DOHH2 (cell line): ENCODE results near the gene ATP10D.

Experiments
- H3F3A ChIP-seq: fragments of 200-600 bp; sonication (generic), shearing (Covaris generic); 2 replicates; pipeline ENCODE4 v1.6.0; 2016; ENCODE audit warnings: antibody characterized with exemption, mild to moderate bottlenecking; ENCODE audit not compliant: control insufficient read depth, insufficient read depth
- H3K27ac ChIP-seq: fragments of 200-600 bp; sonication (generic); 2 replicates; pipeline ENCODE4 v1.5.1; 2014; ENCODE audit warnings: low read depth, mild to moderate bottlenecking, low read length, moderate library complexity
- H3K27me3 ChIP-seq: fragments of 200-600 bp; sonication (generic); 2 replicates; pipeline ENCODE4 v1.6.1; 2014; ENCODE audit warnings: mild to moderate bottlenecking, low read length, mixed read lengths; ENCODE audit not compliant: control insufficient read depth
- H3K36me3 ChIP-seq: fragments of 200-600 bp; sonication (generic); 2 replicates; pipeline ENCODE4 v1.6.1; 2014; ENCODE audit warnings: mild to moderate bottlenecking, low read length, moderate library complexity, mixed read lengths; ENCODE audit not compliant: control insufficient read depth
- H3K4me1 ChIP-seq: fragments of 200-600 bp; sonication (generic); 2 replicates; pipeline ENCODE4 v1.6.1; 2014; ENCODE audit warnings: mild to moderate bottlenecking, low read length, mixed read lengths; ENCODE audit not compliant: control insufficient read depth
- H3K4me2 ChIP-seq: fragments of 200-600 bp; sonication (generic); 2 replicates; pipeline ENCODE4 v1.6.0; 2014; ENCODE audit warnings: mild to moderate bottlenecking, low read length, moderate library complexity
- H3K4me3 ChIP-seq: fragments of 200-600 bp; sonication (generic); 2 replicates; pipeline ENCODE4 v1.5.1; 2014; ENCODE audit warnings: mild to moderate bottlenecking, low read length, mixed read lengths
- H3K79me2 ChIP-seq: fragments of 200-600 bp; sonication (generic); 2 replicates; pipeline ENCODE4 v1.6.1; 2014; ENCODE audit warnings: mild to moderate bottlenecking, low read length, mixed read lengths; ENCODE audit not compliant: control insufficient read depth
- H3K9me2 ChIP-seq: fragments of 200-600 bp; sonication (generic); replicated peaks from 2 replicates; pipeline ENCODE4 v1.6.1; 2014; ENCODE audit warnings: mild to moderate bottlenecking, low read length, mixed read lengths; ENCODE audit not compliant: control insufficient read depth
- H3K9me3 ChIP-seq: fragments of 200-600 bp; sonication (generic); 2 replicates; pipeline ENCODE4 v1.6.1; 2014; ENCODE audit warnings: antibody characterized with exemption, low read length, mixed read lengths; ENCODE audit not compliant: control insufficient read depth, insufficient read depth
- H4K20me1 ChIP-seq: fragments of 200-600 bp; sonication (generic); 2 replicates; pipeline ENCODE4 v1.6.0; 2014; ENCODE audit warnings: low read depth, mild to moderate bottlenecking, antibody characterized with exemption, low read length, moderate library complexity; ENCODE audit not compliant: control insufficient read depth, insufficient read depth
- CTCF ChIP-seq: fragments of 200-600 bp; sonication (generic); IDR thresholded peaks from one replicate; pipeline ENCODE4 v1.5.1; 2014; ENCODE audit warnings: antibody characterized with exemption, mild to moderate bottlenecking, low read depth, low read length; ENCODE audit not compliant: poor library complexity, severe bottlenecking
- EZH2phosphoT487 ChIP-seq: fragments of 200-600 bp; sonication (generic); IDR thresholded peaks from 2 replicates; pipeline ENCODE4 v1.6.1; 2017; ENCODE audit warnings: borderline replicate concordance, mild to moderate bottlenecking, antibody characterized with exemption, low read length, moderate library complexity, mixed read lengths

ATP10D gene

GRCh38 chr4:47617607-47618006, 132.5 kb downstream of the ATP10D start:
- Histone ChIP-seq H3K9me2 (no peaks in the 10 kb centered on the region), H3K4me1 (no peaks in the 10 kb centered on the region), H3K27me3 (no peaks in the 10 kb centered on the region), H3K4me2 (no peak overlapping the region), H3F3A (no peaks in the 10 kb centered on the region), H3K4me3 (no peak overlapping the region), H3K79me2 (no peaks in the 10 kb centered on the region), H3K36me3 (no peaks in the 10 kb centered on the region), H3K9me3 (no peaks in the 10 kb centered on the region), H4K20me1 (no peaks in the 10 kb centered on the region), H3K27ac (no peak overlapping the region)
- TF ChIP-seq EZH2phosphoT487 (no peak), CTCF (no peak)

GRCh38 chr4:47619691-47620090, 134.6 kb downstream of the ATP10D start:
- no peaks in the 10 kb centered on the region for H4K20me1 ChIP-seq
- no peak overlapping the region for H3K27ac ChIP-seq
- H3K4me1 ChIP-seq = no peaks in the 10 kb centered on the region
- no peak overlapping the region for H3K4me3 ChIP-seq
- no peaks in the 10 kb centered on the region for H3K36me3 ChIP-seq
- H3K27me3 ChIP-seq = no peaks in the 10 kb centered on the region
- H3K4me2 ChIP-seq = no peak overlapping the region
- no peaks in the 10 kb centered on the region for H3K9me2 ChIP-seq
- H3K9me3 ChIP-seq = no peaks in the 10 kb centered on the region
- no peaks in the 10 kb centered on the region for H3K79me2 ChIP-seq
- H3F3A ChIP-seq = no peaks in the 10 kb centered on the region
- no peak for TF ChIP-seq EZH2phosphoT487
- TF ChIP-seq CTCF = no peak

GRCh38 chr4:47621181-47621580, 136.1 kb downstream of the ATP10D start:
- Histone ChIP-seq H3K9me2 (no peaks in the 10 kb centered on the region), H3K4me2 (no peak overlapping the region), H3K27ac (no peak overlapping the region), H4K20me1 (no peaks in the 10 kb centered on the region), H3F3A (no peaks in the 10 kb centered on the region), H3K27me3 (no peaks in the 10 kb centered on the region), H3K79me2 (no peaks in the 10 kb centered on the region), H3K4me3 (no peak overlapping the region), H3K4me1 (peaks cover 11% of the 10 kb centered on the region), H3K9me3 (no peaks in the 10 kb centered on the region), H3K36me3 (no peaks in the 10 kb centered on the region)
- TF ChIP-seq EZH2phosphoT487 (no peak), CTCF (no peak)

- Histone ChIP-seq H3K9me3 (no peaks in the 10 kb centered on the region), H3K9me2 (no peaks in the 10 kb centered on the region), H3K27ac (no peak overlapping the region), H3K4me1 (peaks cover 13% of the 10 kb centered on the region), H3K79me2 (no peaks in the 10 kb centered on the region), H3K27me3 (no peaks in the 10 kb centered on the region), H3K4me3 (no peak overlapping the region), H3K4me2 (no peak overlapping the region), H4K20me1 (no peaks in the 10 kb centered on the region), H3K36me3 (no peaks in the 10 kb centered on the region), H3F3A (no peaks in the 10 kb centered on the region)
- TF ChIP-seq EZH2phosphoT487 (no peak), CTCF (no peak)
Observed at GRCh38 chr4:47624031-47624441, 139.0 kb downstream of the ATP10D start.
